WI38 (cell line): ENCODE results near the gene PCBD2.

Experiments used
- H3K4me3 ChIP-seq: 2 replicates; pipeline ENCODE4 v1.5.1; 2011; ENCODE audit warnings: low read depth, mild to moderate bottlenecking, control low read depth, low read length
- CTCF ChIP-seq: IDR thresholded peaks from 2 replicates; pipeline ENCODE4 v1.5.1; 2012; ENCODE audit warnings: low read depth, mild to moderate bottlenecking, control low read depth, low read length

Gene PCBD2

GRCh38 chr5:135010502-135011354, 105.8 kb downstream of the PCBD2 start:
- TF ChIP-seq CTCF, result no peak; the same call in 1 of the 2 replicates
- H3K4me3 ChIP-seq, result no peak overlapping the region

- no peak overlapping the region for H3K4me3 ChIP-seq
- no peak for TF ChIP-seq CTCF
Measured at GRCh38 chr5:135011355-135012032, 106.6 kb downstream of the PCBD2 start.

- H3K4me3 ChIP-seq, result no peak overlapping the region
- TF ChIP-seq CTCF, result no peak
Measured at GRCh38 chr5:135012033-135012588, 107.2 kb downstream of the PCBD2 start.
